Inflammatory macrophage treated with lipopolysaccharide for 1 hour (primary cell): Measurements from ENCODE around the gene STPG3.

Source experiments
- DNase-seq, 2 donors: peaks; one replicate each; pipeline ENCODE4 v3.0.0-alpha.2; 2020 to 2022

STPG3 gene

DNA sequence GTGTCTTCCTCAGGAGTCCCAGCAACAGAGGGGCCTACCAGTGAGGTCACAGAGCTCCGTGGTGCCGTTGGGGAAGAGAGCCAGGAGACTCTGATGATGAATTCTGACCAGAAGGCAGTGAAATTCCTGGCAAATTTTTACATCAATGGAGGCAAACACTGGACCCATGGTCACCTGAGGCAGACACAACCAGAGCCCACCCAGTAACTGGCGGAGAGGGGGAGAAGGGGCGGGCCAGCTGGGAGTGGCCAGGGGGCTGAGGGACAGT is at the start of gene STPG3:
TSS of gene STPG3 (plus strand) at position 93 of the 268 bp plus-strand sequence. CDS start at position 94, 1 bp downstream.
- DNase-seq = no peak

GRCh38 chr9:137202966-137203365 is 48.1 kb upstream of the STPG3 start:
- no peak for DNase-seq

DNA sequence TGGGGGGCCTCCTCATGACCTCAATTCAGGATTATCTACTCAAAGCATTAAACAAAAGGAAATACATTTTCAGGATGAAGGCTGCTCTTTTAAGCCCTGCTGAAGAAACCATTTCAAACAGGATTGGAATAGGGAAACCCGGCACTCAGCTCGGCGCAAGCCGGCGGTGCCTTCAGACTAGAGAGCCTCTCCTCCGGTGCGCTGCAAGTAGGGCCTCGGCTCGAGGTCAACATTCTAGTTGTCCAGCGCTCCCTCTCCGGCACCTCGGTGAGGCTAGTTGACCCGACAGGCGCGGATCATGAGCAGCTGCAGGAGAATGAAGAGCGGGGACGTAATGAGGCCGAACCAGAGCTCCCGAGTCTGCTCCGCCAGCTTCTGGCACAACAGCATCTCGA is 46.4 kb upstream of the STPG3 start:
- DNase-seq = no peak

DNA sequence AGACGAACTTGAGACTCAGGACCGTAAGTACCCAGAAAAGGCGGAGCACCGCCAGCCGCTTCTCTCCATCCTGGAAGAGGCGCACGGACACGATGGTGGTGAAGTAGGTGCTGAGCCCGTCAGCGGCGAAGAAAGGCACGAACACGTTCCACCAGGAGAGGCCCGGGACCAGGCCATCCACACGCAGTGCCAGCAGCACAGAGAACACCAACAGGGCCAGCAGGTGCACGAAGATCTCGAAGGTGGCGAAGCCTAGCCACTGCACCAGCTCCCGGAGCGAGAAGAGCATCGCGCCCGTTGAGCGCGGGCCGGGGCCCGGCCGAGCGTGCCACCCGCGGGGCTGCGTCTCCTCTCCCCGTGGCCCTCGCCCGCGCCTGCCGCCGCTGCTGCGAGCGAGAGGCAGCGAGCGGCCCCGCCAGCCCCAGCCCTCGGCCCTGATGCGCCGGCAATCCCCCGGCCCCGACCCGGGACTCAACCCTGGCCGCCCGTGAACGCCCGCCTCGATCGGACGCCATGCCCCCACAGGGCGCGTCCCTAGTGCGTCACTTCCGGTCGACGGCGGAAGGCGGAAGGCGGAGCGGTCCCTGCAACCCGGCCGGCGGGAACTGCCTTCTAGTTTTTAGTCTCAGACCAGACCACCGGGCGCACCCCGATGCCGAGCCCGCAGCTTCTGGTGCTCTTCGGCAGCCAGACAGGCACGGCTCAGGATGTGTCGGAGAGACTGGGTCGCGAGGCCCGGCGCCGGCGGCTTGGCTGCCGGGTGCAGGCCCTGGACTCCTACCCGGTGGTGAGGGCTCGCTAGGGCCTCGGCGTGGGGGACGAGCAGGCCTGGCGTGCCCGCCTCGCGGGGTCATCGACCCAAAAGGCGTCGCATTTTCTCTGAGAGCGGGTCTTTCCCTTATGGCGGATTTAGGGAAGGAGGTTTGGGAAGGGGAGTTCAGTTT is 45.7 kb upstream of the STPG3 start, which contains the start of the genes NDOR1 and TMEM203:
TSS of gene NDOR1 (plus strand) at position 575 of the 944 bp plus-strand sequence. CDS start at position 653, 78 bp downstream.
TSS of gene TMEM203 (minus strand) at position 523 of the 944 bp plus-strand sequence. CDS start at position 289, 234 bp downstream.
- DNase-seq = peak; percentile 77 to 94

DNA sequence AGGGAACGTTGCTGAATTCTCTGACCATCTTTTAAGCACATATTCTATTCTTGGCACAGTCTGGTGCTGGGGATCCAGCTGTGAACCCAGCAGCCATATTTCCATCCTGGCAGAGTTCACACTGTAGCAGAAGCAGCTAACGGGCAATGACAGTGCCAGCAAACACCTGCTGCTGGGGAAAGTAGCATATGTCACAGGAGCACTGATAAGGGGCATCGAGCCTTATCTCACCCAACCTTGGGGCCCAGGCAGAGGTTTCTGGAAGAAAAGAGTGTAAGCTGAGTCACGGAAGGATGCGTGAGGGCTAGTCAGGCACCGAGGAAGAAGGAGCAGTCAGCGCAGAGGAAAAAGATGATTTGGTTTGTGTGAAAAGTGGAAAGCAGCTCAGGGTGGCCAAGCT is 44.5 kb upstream of the STPG3 start:
- DNase-seq = no peak

- DNase-seq = no peak
Measured at GRCh38 chr9:137211532-137211931, 39.6 kb upstream of the STPG3 start.

DNA sequence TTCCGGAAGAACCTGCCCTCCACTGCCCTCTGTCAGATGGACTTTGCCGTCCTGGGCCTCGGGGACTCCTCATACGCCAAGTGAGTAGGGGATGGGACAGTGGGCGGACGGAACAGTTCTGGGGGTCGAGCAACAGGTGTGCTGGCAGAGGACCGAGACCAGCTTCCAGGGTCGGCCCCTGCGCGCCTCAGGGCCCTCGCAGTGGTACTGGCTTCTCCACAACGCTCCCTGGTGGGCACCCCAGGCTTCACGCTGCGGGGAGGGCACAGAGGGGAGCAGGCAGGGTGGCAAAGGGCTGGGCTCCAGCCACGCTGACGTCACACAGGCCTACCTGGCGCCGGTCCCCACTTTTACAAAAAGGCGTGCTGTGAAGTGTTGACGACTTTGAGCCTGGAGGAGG is 38.6 kb upstream of the STPG3 start:
- DNase-seq = no peak

GRCh38 chr9:137213160-137214060 is 37.7 kb upstream of the STPG3 start:
- no peak for DNase-seq

GRCh38 chr9:137214620-137215019 is 36.5 kb upstream of the STPG3 start:
- no peak for DNase-seq

DNA sequence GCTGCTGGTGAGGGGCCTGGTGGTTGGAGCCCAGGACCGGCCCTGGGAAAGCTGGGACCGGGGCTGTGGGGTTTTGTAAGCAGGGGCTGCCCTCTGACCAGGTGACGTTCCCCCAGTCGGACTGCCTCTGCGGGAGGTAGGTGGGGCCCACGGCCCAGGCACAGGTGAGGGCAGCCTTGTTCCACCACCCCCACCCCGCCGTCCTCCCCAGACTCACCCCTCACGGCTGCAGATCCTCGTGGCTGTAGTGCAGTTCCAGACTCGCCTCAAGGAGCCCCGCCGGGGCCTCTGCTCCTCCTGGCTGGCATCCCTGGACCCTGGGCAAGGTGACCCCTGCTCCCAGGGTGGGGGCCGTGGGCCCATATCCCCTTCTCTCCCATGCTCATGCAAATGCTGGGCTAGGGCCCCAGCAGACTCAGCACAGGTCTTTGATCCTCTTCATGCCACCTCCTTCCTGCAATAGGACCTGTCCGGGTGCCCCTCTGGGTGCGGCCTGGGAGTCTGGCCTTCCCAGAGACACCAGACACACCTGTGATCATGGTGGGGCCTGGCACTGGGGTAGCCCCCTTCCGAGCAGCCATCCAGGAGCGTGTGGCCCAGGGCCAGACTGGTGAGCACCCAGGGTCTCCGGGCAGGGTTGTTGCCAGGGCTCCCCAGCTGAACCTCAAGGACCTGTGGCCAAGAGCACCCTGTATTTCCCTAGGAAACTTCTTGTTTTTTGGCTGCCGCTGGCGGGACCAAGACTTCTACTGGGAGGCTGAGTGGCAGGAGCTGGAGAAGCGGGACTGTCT is 35.7 kb upstream of the STPG3 start:
- no peak for DNase-seq

DNA sequence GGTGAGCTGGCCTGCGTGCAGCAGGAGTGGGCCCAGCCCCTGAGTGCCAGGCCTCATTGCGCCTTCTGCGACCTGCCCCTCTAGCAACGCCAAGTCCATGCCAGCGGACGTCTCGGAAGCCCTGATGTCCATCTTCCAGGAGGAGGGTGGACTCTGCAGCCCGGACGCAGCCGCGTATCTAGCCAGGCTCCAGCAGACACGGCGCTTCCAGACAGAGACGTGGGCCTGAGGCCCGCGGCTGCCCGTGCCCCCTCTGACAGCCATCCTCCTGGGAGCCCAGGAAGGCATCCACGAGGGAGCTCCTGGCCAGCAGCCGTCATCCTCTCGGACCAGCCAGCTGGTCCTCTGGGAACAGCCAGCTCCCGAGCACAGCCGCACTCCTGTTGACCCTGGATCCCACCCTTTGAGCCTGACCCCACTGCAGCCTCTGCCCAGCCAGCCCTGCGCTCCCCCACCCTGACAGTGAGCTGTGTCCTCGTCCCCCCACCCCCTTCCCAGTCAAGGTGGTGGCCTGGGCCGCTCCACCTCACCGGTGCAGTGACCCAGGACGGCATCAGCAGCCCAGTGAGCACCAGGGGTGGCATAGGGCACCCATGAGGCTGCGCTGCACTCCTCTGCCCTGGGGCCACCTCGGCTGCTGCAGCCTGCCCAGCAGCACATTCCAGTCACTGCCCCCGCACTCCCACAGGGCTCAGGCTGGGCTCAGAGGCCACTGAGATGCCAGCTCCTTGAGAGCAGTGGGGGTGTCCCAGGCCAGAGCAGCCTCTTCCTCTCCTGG is 34.7 kb upstream of the STPG3 start:
- DNase-seq = no peak

- DNase-seq = no peak
Measured at GRCh38 chr9:137217276-137218211, 33.5 kb upstream of the STPG3 start.

- no peak for DNase-seq
Measured at GRCh38 chr9:137218212-137218753, 32.8 kb upstream of the STPG3 start.

DNA sequence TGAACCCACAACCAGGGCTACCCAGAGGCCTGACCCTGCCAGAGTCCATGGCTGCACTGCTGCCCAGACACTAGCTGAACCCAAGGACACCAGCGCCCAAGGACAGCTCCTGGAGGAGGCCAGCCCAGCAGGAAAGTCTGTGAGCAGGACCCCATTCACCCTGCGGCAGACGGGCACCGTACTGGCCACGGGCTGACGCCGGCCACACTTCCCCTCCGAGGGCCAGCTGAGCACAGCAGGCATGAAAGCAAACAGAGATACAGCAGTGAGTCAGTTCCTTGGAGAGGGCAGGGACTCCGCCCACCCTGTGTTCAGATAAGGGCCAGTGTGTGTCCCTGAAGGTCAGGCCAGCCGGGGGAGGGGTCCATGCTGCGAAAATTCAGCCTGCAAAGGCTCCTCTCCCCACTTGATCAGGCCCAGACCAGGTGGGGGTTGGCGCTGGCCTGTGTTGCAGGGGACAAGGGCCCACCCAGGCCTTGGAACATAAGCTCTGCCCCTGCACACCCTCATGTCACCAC is 32.3 kb upstream of the STPG3 start:
- DNase-seq = peak in 1 of 2 donors; percentile 24

- no peak for DNase-seq
Measured at GRCh38 chr9:137219757-137220316, 31.2 kb upstream of the STPG3 start.

DNA sequence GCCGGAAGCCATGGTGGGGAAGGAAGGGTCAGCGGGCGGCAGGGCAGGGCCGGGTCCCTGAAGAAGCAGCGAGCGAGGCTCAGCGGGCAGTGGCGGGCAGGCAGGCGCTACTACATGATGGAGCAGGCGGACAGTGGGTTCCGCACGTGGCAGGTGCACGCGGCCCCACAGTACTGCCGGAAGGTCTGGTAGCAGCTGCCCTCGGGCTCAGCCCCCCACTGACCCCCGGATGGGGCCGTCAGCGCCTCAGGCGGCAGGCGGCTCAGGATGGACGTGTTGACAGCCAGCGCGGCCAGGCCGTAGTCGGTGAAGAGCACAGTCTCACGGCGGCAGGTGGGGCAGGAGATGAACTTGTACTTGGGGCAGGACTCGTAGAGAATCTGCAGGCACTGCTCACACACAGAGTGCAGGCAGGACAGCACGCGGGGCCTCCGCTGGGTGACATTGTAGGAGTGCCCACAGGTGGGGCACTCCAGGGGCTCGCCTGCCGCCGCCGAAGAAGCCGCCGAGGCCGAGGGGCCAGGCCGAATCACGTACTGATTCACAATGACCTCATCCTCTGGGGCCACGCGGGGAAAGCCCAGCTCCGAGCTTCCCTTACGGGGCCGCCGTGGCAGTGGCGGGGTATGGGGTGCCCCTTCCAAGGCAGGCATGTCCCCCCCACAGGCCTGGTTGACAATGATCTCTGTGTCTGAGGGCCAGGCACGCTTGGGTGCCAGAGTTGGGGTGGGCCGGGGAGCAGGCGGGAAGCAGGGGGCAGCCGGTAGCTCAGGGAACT is 30.6 kb upstream of the STPG3 start:
- DNase-seq = no peak

DNA sequence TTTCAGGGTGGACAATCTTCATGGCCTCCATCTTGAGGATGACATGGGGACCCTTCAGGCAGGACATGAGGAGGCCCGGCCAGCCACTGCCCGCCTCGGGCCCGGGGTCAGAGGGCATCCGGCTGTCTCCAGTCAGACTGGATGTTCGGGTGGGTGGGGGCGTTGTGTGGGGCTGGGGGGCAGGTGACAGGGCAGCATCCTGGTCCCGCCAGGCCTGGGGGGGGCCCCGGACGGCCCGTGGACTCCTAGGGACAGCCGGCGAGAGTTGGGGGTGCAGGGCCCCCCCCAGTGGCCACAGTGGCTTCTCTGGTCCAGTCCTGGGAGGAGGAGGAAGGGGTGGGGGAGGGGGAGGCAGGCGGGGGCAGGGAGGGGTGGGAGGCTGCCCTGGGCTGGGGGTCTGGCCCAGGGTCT is 30.0 kb upstream of the STPG3 start:
- DNase-seq = no peak

- DNase-seq = no peak
Measured at GRCh38 chr9:137221506-137222111, 29.5 kb upstream of the STPG3 start.
